Measurements from ENCODE around the gene ZNF282.

GRCh38 chr7:149252378-149252777, 57.0 kb downstream of the ZNF282 start:
- TF ChIP-seq POLR2A (IDR thresholded peaks at IDR 0.05; ENCODE audit: low read depth) = no peak
- no peak for TF ChIP-seq POLR2AphosphoS5 (IDR thresholded peaks at IDR 0.05)
- no peak for TF ChIP-seq CTCF (IDR thresholded peaks at IDR 0.05)
- no peak for TF ChIP-seq EP300 (IDR thresholded peaks at IDR 0.05)
